Measurements from ENCODE around the gene CHSY1. TPM values are rescaled to one million over a fixed set of nuclear protein-coding genes. Genes with fewer than 3 reads are reported as not detected.
A peak's percentile ranks its signal among the peaks of the same experiment; 100 is the strongest.
"Not testable (repeated sequence)": the region's sequence is repeated elsewhere in the genome, so short reads cannot be mapped to it uniquely, and the experiment has no call there.

Gene CHSY1
- total RNA-seq, 1 donor, result 40.9 TPM

DNA sequence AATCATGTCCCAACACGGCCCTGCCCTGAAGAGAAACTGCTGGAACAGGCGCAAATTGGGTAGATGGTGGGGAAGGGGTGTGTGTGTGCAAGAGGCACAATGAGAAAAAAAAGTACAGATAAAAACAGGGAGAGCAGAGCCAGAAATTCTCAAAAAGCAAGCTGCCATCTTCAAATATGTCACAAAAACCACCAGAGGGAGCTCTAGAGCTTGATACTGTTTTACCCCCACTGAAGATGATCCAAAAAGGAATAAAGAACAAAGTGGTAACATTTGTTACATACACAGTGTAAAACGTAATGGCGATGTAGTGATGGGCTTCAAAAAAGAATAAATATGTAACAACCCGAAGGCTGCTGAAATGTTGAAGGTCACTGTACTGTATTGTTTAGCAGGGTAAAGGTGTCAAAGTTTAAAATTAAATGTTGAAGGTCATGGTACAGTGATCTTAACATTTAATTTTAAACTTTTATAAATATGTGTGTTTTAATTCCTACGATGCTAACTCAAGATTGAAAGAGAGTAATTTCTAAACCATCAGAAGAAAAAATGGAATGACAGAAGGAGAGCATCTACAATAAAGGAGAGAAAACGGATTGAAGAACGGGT, 37.2 kb upstream of the CHSY1 start:
- H3K4me3 ChIP-seq (ENCODE audit: low read depth, low read length), result no peak overlapping the region
- TF ChIP-seq CTCF (IDR thresholded peaks at IDR 0.05; ENCODE audit: insufficient read depth, low read length), result peak; percentile 64
- DNase-seq (ENCODE audit: low read depth), result peak; percentile 66

- not testable (repeated sequence) for H3K4me3 ChIP-seq (ENCODE audit: low read depth, low read length); DNase-seq (ENCODE audit: low read depth)
Measured at GRCh38 chr15:101287342-101287741, 35.5 kb upstream of the CHSY1 start.

- no peak for DNase-seq (ENCODE audit: low read depth)
- no peak overlapping the region for H3K4me3 ChIP-seq (ENCODE audit: low read depth, low read length)
- TF ChIP-seq CTCF (IDR thresholded peaks at IDR 0.05; ENCODE audit: insufficient read depth, low read length), result no peak
Measured at GRCh38 chr15:101286471-101287114, 34.7 kb upstream of the CHSY1 start.

DNA sequence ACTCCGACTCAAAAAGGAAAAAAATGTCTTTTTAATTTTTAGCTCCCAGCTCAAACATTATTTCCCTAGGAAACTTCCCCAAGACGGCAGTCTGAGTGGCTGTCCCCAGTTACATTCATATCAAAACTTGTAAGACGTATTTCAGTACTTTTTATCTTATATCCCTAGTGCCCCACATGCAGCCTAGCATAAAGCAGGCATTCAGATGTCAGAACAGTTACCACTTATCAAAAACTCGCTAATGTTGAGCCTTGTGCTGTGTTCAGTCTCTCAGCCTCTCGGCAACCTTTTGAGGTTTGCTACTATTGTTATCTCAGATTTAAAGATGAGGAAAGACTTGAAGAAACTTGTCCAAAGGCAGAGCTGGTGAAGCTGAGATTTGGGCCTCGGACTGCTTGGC, 32.1 kb upstream of the CHSY1 start:
- TF ChIP-seq CTCF (IDR thresholded peaks at IDR 0.05; ENCODE audit: insufficient read depth, low read length), result no peak
- H3K4me3 ChIP-seq (ENCODE audit: low read depth, low read length), result no peak overlapping the region
- no peak for DNase-seq (ENCODE audit: low read depth)

- no peak for DNase-seq (ENCODE audit: low read depth)
- TF ChIP-seq CTCF (IDR thresholded peaks at IDR 0.05; ENCODE audit: insufficient read depth, low read length), result no peak
- no peak overlapping the region for H3K4me3 ChIP-seq (ENCODE audit: low read depth, low read length)
Measured at GRCh38 chr15:101280007-101280406, 28.2 kb upstream of the CHSY1 start.

- peak overlapping the region; percentile 66 for H3K4me3 ChIP-seq (ENCODE audit: low read depth, low read length)
- TF ChIP-seq CTCF (IDR thresholded peaks at IDR 0.05; ENCODE audit: insufficient read depth, low read length), result no peak
- DNase-seq (ENCODE audit: low read depth), result no peak
Measured at GRCh38 chr15:101277943-101278564, 26.2 kb upstream of the CHSY1 start.

DNA sequence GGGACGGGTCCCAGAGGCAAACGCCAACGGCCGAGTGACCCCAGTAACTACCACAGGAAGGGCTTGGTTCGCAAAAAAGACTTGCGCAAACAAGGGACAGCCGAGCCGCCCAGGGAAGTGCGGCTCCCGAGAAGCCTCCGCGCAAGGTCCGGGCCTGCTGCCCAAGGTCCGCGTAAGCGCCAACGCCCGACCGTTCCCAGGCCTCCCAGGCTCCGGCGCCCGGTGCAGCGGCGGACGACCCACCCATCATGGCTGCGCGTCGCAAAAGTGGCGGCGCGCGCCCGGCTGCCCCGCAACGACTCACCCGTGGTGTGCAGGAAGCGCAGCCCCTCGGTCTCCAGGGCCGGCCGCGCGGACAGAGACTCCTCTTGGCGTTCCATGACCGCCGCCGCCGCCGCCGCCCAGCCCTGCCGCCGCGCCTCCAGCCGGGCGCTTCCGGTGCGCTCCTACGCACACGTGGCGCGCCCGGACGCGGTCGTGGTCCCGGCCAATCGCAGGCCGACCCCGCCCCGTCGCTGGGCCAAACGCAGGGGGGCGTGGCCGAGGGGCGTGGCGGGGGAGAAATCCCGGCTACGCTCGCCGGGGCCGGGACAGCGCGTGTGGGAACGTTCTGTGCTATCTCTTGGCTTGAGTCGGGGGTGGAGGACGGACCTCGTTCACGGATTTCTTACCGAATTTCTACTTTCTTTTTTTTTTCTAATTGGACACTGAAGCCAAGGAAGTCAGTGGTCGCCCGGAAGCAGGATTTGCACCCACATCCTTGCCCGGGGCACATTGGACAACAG, 25.4 kb upstream of the CHSY1 start, which contains the start of gene SELENOS:
Gene SELENOS (minus strand): TSS at position 448 of the 785 bp plus-strand sequence. CDS start 68 bp downstream, at position 380.
- DNase-seq (ENCODE audit: low read depth), result peak; percentile 86
- no peak for TF ChIP-seq CTCF (IDR thresholded peaks at IDR 0.05; ENCODE audit: insufficient read depth, low read length)
- H3K4me3 ChIP-seq (ENCODE audit: low read depth, low read length), result peak within 1 kb of the TSS; percentile 91
